Erythroblast (primary cell): ENCODE measurements around the gene KAT5.

ENCODE experiments used
- GATA1 ChIP-seq: IDR thresholded peaks from 2 replicates; pipeline ENCODE4 v1.6.1; 2011; ENCODE audit warnings: low read depth, mild to moderate bottlenecking, control low read depth, low read length, moderate library complexity
- POLR2A ChIP-seq: IDR thresholded peaks from 2 replicates; pipeline ENCODE4 v1.6.1; 2011; ENCODE audit warnings: mild to moderate bottlenecking, low read length

- TF ChIP-seq POLR2A (no peak), GATA1 (no peak)
Measured at GRCh38 chr11:65714433-65714832, 2.4 kb downstream of the KAT5 start.
